Right ventricle myocardium inferior (tissue), 1 donor: ENCODE results near the gene ENPP4. TPM values are rescaled to one million over a fixed set of nuclear protein-coding genes. Genes with fewer than 3 reads are reported as not detected.
"Not testable (repeated sequence)": the region's sequence is repeated elsewhere in the genome, so short reads cannot be mapped to it uniquely, and the experiment has no call there.

Experiments
- ATAC-seq: fragments of 200-7000 bp; cut with Tn5 transposase; one replicate; pipeline ENCODE4 v1.9.1; 2020; ENCODE audit warnings: mild to moderate bottlenecking, moderate library complexity
- DNase-seq: peaks from one replicate; pipeline ENCODE4 v3.0.0; 2021; ENCODE audit errors: missing footprints
- intact Hi-C: fragments of 100-400 bp; cut with DNase I; formaldehyde crosslinking; loops from one replicate; pipeline ENCODE4 v1.11.0; 2022
- total RNA-seq: library from RNA; stranded (reverse); fragmentation: NEBNext Ultra II Directional; extraction: Animal tissue kit (Norgen Biotek cat#: 25700); gene quantifications from one replicate; pipeline ENCODE4 v1.2.1, GENCODE V29; 2021
- donor health status: DM: no; HTN: yes; CAD: no; lungs with severe emphysema.

The ENPP4 gene
- total RNA-seq, 1 donor from 2014 or later, result 20.0 TPM

- ATAC-seq (no peak), DNase-seq (no peak)
- intact Hi-C loops, result no loop called here
Observed at GRCh38 chr6:46128476-46128875, 1.3 kb upstream of the ENPP4 start.

GRCh38 chr6:46129291-46129628 is 529 bp upstream of the ENPP4 start:
- ATAC-seq (peak; percentile 24), DNase-seq (no peak)
- intact Hi-C loops, result no loop called here

- intact Hi-C loops, result loop anchor here (2.0 kb wide), 1 partner anchor 88 kb away; no protein-coding TSS in a partner anchor
- ATAC-seq, result no peak
- no peak for DNase-seq
Observed at GRCh38 chr6:46130666-46131065, 877 bp downstream of the ENPP4 start.

- ATAC-seq, DNase-seq: not testable (repeated sequence)
- intact Hi-C loops, result loop anchor here (2.0 kb wide), 1 partner anchor 88 kb away; no protein-coding TSS in a partner anchor
Observed at GRCh38 chr6:46131291-46131690, 1.5 kb downstream of the ENPP4 start.

- intact Hi-C loops, result no loop called here
- ATAC-seq (no peak), DNase-seq (no peak)
Observed at GRCh38 chr6:46134216-46134615, 4.4 kb downstream of the ENPP4 start.

- DNase-seq (no peak), ATAC-seq (no peak)
- intact Hi-C loops, result no loop called here
Observed at GRCh38 chr6:46135176-46135575, 5.4 kb downstream of the ENPP4 start.

GRCh38 chr6:46136831-46137230 is 7.0 kb downstream of the ENPP4 start:
- intact Hi-C loops, result no loop called here
- ATAC-seq, result no peak
- no peak for DNase-seq

GRCh38 chr6:46137387-46137786 is 7.6 kb downstream of the ENPP4 start:
- intact Hi-C loops, result no loop called here
- DNase-seq (no peak), ATAC-seq (no peak)

- DNase-seq (no peak), ATAC-seq (no peak)
- intact Hi-C loops, result no loop called here
Observed at GRCh38 chr6:46138281-46138680, 8.5 kb downstream of the ENPP4 start.

- intact Hi-C loops, result no loop called here
- DNase-seq, result no peak
- ATAC-seq, result no peak
Observed at GRCh38 chr6:46144270-46144669, 14.5 kb downstream of the ENPP4 start.

- DNase-seq, ATAC-seq, intact Hi-C loops: not testable (repeated sequence)
Observed at GRCh38 chr6:46149066-46149465, 19.3 kb downstream of the ENPP4 start.

- ATAC-seq, result no peak
- intact Hi-C loops, result no loop called here
- DNase-seq, result no peak
Observed at GRCh38 chr6:46156701-46157100, 26.9 kb downstream of the ENPP4 start.

- DNase-seq (no peak), ATAC-seq (no peak)
- intact Hi-C loops, result no loop called here
Observed at GRCh38 chr6:46159229-46159628, 29.4 kb downstream of the ENPP4 start.

- intact Hi-C loops, result no loop called here
- no peak for ATAC-seq
- no peak for DNase-seq
Observed at GRCh38 chr6:46160102-46160501, 30.3 kb downstream of the ENPP4 start.

GRCh38 chr6:46170357-46171289 is 40.8 kb downstream of the ENPP4 start, which contains the start of gene ENPP5:
Gene ENPP5 (minus strand): TSS chr6:46170980. CDS start chr6:46168262, 2,718 bp downstream.
- peak; percentile 94 for ATAC-seq
- DNase-seq, result peak; percentile 81
- intact Hi-C loops, result no loop called here

GRCh38 chr6:46172176-46172575 is 42.4 kb downstream of the ENPP4 start:
- DNase-seq (no peak), ATAC-seq (no peak)
- intact Hi-C loops, result no loop called here

GRCh38 chr6:46174904-46175303 is 45.1 kb downstream of the ENPP4 start:
- intact Hi-C loops, result no loop called here
- no peak for ATAC-seq
- DNase-seq, result no peak

- ATAC-seq (no peak), DNase-seq (no peak)
- intact Hi-C loops, result no loop called here
Observed at GRCh38 chr6:46175446-46175845, 45.7 kb downstream of the ENPP4 start.

- intact Hi-C loops, result no loop called here
- ATAC-seq, result no peak
- DNase-seq, result no peak
Observed at GRCh38 chr6:46175976-46176375, 46.2 kb downstream of the ENPP4 start.

GRCh38 chr6:46184114-46184513 is 54.3 kb downstream of the ENPP4 start:
- DNase-seq (no peak), ATAC-seq (no peak)
- intact Hi-C loops, result no loop called here
